ENCODE results near the gene ZBED4.

Gene ZBED4

DNA sequence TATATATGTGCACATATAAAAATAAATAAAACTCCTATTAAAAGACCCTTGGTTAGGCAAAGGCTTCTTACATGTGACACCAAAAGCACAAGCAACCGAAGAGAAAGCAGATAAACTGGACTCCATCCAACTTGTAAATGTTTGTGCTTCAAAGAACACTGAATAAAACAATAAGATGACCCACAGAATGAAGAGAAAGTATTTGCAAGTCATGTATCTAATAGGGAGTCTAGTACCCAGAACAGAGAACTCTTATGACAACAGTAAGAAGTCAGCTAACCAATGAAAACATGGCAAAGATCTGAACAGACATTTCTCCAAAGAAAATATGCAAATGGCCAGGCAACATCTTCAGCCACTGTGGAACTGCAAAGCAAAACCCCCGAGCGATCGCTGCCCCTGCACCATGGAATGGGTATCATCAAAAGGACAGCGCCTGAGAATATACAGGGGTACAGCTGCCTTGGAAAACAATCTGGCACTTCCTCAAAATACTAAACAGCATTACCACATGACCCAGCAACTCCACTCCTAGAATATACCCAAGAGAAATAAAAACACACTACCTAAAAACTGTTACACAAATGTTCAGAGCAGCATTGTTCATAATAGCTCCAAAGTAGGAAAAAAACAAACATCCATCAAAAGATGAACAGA, 43.2 kb upstream of the ZBED4 start:
- Histone ChIP-seq H3K27me3 (ENCODE audit: low read depth, low read length) (no peaks in the 10 kb centered on the region), H2AFZ (ENCODE audit: low read depth, low read length) (no peak overlapping the region), H3K79me2 (ENCODE audit: low read length) (peaks cover 100% of the 10 kb centered on the region), H3K4me3 (ENCODE audit: low read length) (no peak overlapping the region), H3K9ac (ENCODE audit: low read length) (no peak overlapping the region), H3K9me3 (ENCODE audit: insufficient read depth, low read length) (no peaks in the 10 kb centered on the region), H3K4me1 (ENCODE audit: low read length) (peaks cover 2% of the 10 kb centered on the region; the same call in 1 of the 2 replicates), H3K36me3 (replicated peaks; ENCODE audit: low read depth, low read length) (peaks cover 4% of the 10 kb centered on the region), H4K20me1 (ENCODE audit: insufficient read depth, low read length) (peaks cover 73% of the 10 kb centered on the region), H3K27ac (ENCODE audit: low read length) (no peak overlapping the region), H3K4me2 (ENCODE audit: low read length) (no peak overlapping the region)
- TF ChIP-seq, protein P1, sequence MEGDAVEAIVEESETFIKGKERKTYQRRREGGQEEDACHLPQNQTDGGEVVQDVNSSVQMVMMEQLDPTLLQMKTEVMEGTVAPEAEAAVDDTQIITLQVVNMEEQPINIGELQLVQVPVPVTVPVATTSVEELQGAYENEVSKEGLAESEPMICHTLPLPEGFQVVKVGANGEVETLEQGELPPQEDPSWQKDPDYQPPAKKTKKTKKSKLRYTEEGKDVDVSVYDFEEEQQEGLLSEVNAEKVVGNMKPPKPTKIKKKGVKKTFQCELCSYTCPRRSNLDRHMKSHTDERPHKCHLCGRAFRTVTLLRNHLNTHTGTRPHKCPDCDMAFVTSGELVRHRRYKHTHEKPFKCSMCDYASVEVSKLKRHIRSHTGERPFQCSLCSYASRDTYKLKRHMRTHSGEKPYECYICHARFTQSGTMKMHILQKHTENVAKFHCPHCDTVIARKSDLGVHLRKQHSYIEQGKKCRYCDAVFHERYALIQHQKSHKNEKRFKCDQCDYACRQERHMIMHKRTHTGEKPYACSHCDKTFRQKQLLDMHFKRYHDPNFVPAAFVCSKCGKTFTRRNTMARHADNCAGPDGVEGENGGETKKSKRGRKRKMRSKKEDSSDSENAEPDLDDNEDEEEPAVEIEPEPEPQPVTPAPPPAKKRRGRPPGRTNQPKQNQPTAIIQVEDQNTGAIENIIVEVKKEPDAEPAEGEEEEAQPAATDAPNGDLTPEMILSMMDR (IDR thresholded peaks at IDR 0.05; ENCODE audit: low read depth, low read length) = no peak
- no peak for TF ChIP-seq EZH2phosphoT487 (IDR thresholded peaks at IDR 0.05; ENCODE audit: low read depth)

DNA sequence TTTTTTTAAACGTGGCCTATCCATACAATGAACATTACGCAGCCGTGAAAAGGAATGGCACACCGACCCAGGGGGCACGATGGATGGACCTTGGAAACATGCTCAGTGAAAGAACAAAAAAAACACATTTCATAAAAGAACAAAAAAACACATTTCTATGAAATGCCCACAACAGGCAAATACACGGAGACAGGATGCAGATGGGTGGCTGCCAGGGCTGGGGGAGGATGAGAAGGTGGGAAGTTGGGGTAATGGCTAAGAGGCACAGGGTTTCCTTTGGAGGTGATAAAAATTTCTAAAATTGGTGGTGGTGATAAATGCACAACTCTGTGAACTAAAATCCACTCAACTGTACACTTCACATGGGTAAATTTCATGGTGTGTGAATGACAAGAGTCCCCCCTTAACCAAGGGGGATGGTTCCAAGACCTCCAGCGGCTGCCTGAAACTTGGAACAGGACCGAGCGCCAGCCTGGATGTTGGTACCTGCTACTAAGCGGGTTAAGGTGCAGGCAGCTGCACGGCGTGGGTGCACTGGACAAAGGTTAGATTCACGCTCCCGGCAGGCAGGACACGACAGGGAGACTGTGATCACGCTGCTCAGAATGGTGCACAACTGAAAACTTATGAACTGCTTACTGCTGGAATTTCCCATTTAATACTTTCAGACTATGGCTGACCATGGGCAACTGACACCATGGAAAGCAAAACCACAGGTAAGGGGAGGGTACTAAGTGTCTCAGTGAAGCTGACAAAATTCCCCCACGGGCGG, 42.4 kb upstream of the ZBED4 start:
- peaks cover 4% of the 10 kb centered on the region for H3K36me3 ChIP-seq (replicated peaks; ENCODE audit: low read depth, low read length)

DNA sequence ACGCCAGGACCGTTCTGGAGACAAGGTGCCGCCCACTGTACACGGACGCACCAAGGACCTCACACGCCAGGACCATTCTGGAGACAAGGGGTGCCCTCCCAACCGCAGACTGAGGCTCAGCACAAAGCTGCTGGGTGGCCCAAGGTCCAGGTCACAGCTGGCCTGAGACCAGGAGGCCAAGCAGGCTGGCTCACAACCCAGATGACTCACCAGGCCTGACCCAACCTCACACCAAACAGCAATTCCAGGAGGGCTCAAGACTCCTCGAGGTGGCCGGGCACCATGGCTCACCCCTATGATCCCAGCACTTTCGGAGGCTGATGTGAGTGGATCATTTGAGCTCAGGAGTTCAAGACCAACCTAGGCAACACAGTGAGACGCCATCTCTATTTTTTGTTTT, 40.8 kb upstream of the ZBED4 start:
- peaks cover 77% of the 10 kb centered on the region for H4K20me1 ChIP-seq (ENCODE audit: insufficient read depth, low read length)
- peaks cover 100% of the 10 kb centered on the region for H3K79me2 ChIP-seq (ENCODE audit: low read length)
- no peak overlapping the region for H3K9ac ChIP-seq (ENCODE audit: low read length)
- TF ChIP-seq, protein P1 (IDR thresholded peaks at IDR 0.05; ENCODE audit: low read depth, low read length) = no peak
- TF ChIP-seq EZH2phosphoT487 (IDR thresholded peaks at IDR 0.05; ENCODE audit: low read depth) = no peak
- H2AFZ ChIP-seq (ENCODE audit: low read depth, low read length) = no peak overlapping the region
- H3K4me3 ChIP-seq (ENCODE audit: low read length) = no peak overlapping the region
- H3K27me3 ChIP-seq (ENCODE audit: low read depth, low read length) = no peaks in the 10 kb centered on the region
- H3K4me2 ChIP-seq (ENCODE audit: low read length) = no peak overlapping the region
- no peak overlapping the region for H3K27ac ChIP-seq (ENCODE audit: low read length)
- H3K9me3 ChIP-seq (ENCODE audit: insufficient read depth, low read length) = no peaks in the 10 kb centered on the region
- H3K36me3 ChIP-seq (replicated peaks; ENCODE audit: low read depth, low read length) = peaks cover 10% of the 10 kb centered on the region
- peaks cover 6% of the 10 kb centered on the region for H3K4me1 ChIP-seq (ENCODE audit: low read length)

More for the DNA sequence above, 42.4 kb upstream of the ZBED4 start:
- H2AFZ ChIP-seq (ENCODE audit: low read depth, low read length) = no peak overlapping the region
- no peaks in the 10 kb centered on the region for H3K9me3 ChIP-seq (ENCODE audit: insufficient read depth, low read length)
- no peak overlapping the region for H3K4me2 ChIP-seq (ENCODE audit: low read length)
- H3K4me3 ChIP-seq (ENCODE audit: low read length) = no peak overlapping the region
- H3K27ac ChIP-seq (ENCODE audit: low read length) = no peak overlapping the region
- H3K9ac ChIP-seq (ENCODE audit: low read length) = no peak overlapping the region
- peaks cover 6% of the 10 kb centered on the region for H3K4me1 ChIP-seq (ENCODE audit: low read length)
- peaks cover 75% of the 10 kb centered on the region for H4K20me1 ChIP-seq (ENCODE audit: insufficient read depth, low read length)
- H3K27me3 ChIP-seq (ENCODE audit: low read depth, low read length) = no peaks in the 10 kb centered on the region
- peaks cover 100% of the 10 kb centered on the region for H3K79me2 ChIP-seq (ENCODE audit: low read length)
- TF ChIP-seq, protein P1 (IDR thresholded peaks at IDR 0.05; ENCODE audit: low read depth, low read length) = no peak
- TF ChIP-seq EZH2phosphoT487 (IDR thresholded peaks at IDR 0.05; ENCODE audit: low read depth) = no peak

DNA sequence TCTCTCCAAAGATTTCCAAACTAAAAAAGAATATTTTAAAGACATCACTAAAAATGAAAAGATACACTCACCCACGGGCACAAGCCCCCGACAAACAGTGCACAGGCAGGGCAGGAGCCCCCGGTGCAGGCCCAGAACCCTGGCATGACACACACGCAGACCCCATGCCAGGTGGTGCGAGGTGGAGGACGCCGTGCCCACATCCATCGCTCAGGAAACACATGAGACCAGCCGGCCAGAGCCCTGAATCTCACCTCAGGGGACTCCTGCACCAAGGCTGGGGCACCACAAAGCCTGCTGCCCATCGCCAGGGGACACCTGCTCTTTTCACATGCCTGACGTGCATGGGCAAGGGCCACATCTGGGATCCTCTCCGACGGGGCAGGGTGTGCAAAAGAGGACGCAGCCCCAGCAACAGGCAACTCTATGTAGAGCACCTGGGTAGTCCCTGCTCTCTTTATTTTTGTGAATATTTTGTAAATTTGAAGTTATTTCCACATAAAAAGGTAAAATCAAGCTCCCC, 39.4 kb upstream of the ZBED4 start:
- H3K4me2 ChIP-seq (ENCODE audit: low read length) = no peak overlapping the region
- H4K20me1 ChIP-seq (ENCODE audit: insufficient read depth, low read length) = peaks cover 74% of the 10 kb centered on the region
- H3K36me3 ChIP-seq (replicated peaks; ENCODE audit: low read depth, low read length) = peaks cover 10% of the 10 kb centered on the region

More for the DNA sequence above, 39.4 kb upstream of the ZBED4 start:
- H3K4me3 ChIP-seq (ENCODE audit: low read length) = no peak overlapping the region
- peaks cover 100% of the 10 kb centered on the region for H3K79me2 ChIP-seq (ENCODE audit: low read length)
- no peak overlapping the region for H2AFZ ChIP-seq (ENCODE audit: low read depth, low read length)
- no peak for TF ChIP-seq EZH2phosphoT487 (IDR thresholded peaks at IDR 0.05; ENCODE audit: low read depth)
- TF ChIP-seq, protein P1 (IDR thresholded peaks at IDR 0.05; ENCODE audit: low read depth, low read length) = no peak
- no peak overlapping the region for H3K27ac ChIP-seq (ENCODE audit: low read length)
- H3K27me3 ChIP-seq (ENCODE audit: low read depth, low read length) = no peaks in the 10 kb centered on the region
- H3K9me3 ChIP-seq (ENCODE audit: insufficient read depth, low read length) = no peaks in the 10 kb centered on the region
- H3K4me1 ChIP-seq (ENCODE audit: low read length) = peaks cover 6% of the 10 kb centered on the region
- no peak overlapping the region for H3K9ac ChIP-seq (ENCODE audit: low read length)

All from OCI-LY3 (cell line).